K562 (cell line): ENCODE measurements around the gene OCA2. TPM values are rescaled to one million over a fixed set of nuclear protein-coding genes. Genes with fewer than 3 reads are reported as not detected.
A peak's percentile ranks its signal among the peaks of the same experiment; 100 is the strongest.

Source experiments
- ATAC-seq: fragments of 200-7000 bp; cut with Tn5 transposase; 3 replicates; pipeline ENCODE4 v1.9.1; 2020; ENCODE audit warnings: moderate library complexity
- BruUV-seq: library from RNA; stranded (reverse); fragments of 400-500 nt; replicated peaks from 2 replicates; lab custom pipeline; 2021; lab: Mats Ljungman, UMichigan
- CTCF ChIA-PET: fragments of 300-600 bp; formaldehyde crosslinking; extraction: SDS; loops from one replicate; lab custom pipeline; 2021; ENCODE audit warnings: low intra/inter-chr PET ratio; lab: Yijun Ruan, JAX
- POLR2A ChIA-PET: fragments of 300-600, 350-650 bp; sonication (Branson Sonifier 250); formaldehyde crosslinking; extraction: SDS; loops from one replicate; lab custom pipeline; 2021; ENCODE audit warnings: antibody characterized with exemption, inconsistent platforms; lab: Yijun Ruan, JAX
- DNase-seq, 4 experiments: peaks; one replicate each; pipeline versions ENCODE4 v3.0.0 to v3.0.0-alpha.2; 2011 to 2018; ENCODE audit warnings: low spot score in 3 of 4, mixed read lengths in 3 of 4; ENCODE audit errors: extremely low read depth in 1 of 4
- FAIRE-seq: peaks from 2 replicates; lab custom pipeline; 2011; peaks lifted over from hg19 to GRCh38; lab: Jason Lieb, UNC
- H2AFZ ChIP-seq: 2 replicates; pipeline ENCODE4 v1.6.0; 2011; ENCODE audit warnings: low read depth, low read length, control low read depth, inconsistent platforms
- H3K27ac ChIP-seq: fragments of 200-600 bp; 3 replicates; pipeline ENCODE4 v1.8.0; 2011; ENCODE audit warnings: low read depth, mild to moderate bottlenecking, control low read depth, inconsistent platforms, low read length, moderate library complexity, mixed read lengths; ENCODE audit errors: extremely low read depth
- H3K27me3 ChIP-seq, 2 experiments: fragments of 300-600 bp in 1 of 2; 2 replicates in 1 of 2; 3 replicates in 1 of 2; pipeline versions ENCODE4 v1.6.0 to v1.8.0; 2011; ENCODE audit warnings: inconsistent platforms in 2 of 2, low read length in 2 of 2, mild to moderate bottlenecking in 1 of 2, mixed read lengths in 1 of 2, moderate library complexity in 1 of 2; ENCODE audit not compliant: control insufficient read depth in 2 of 2, insufficient read depth in 2 of 2
- H3K36me3 ChIP-seq: fragments of 300-600 bp; 3 replicates; pipeline ENCODE4 v1.8.0; 2011; ENCODE audit warnings: mild to moderate bottlenecking, low read length, inconsistent platforms; ENCODE audit not compliant: control insufficient read depth, insufficient read depth
- H3K4me1 ChIP-seq, 2 experiments: fragments of 200-600 bp in 1 of 2; replicated peaks in 1 of 2; 2 replicates in 1 of 2; 3 replicates in 1 of 2; pipeline versions ENCODE4 v1.5.1 to v1.8.0; 2011; ENCODE audit warnings: inconsistent platforms in 2 of 2, low read length in 2 of 2, mild to moderate bottlenecking in 1 of 2, mixed read lengths in 1 of 2, moderate library complexity in 1 of 2; ENCODE audit not compliant: control insufficient read depth in 2 of 2, insufficient read depth in 2 of 2
- H3K4me2 ChIP-seq: 2 replicates; pipeline ENCODE4 v1.6.1; 2011; ENCODE audit warnings: low read length, control low read depth, inconsistent platforms, mixed read lengths; ENCODE audit not compliant: insufficient read depth
- H3K4me3 ChIP-seq: fragments of 200-600 bp; sonication (generic), shearing (Covaris generic); 2 replicates; pipeline ENCODE4 v1.5.1; 2016; ENCODE audit warnings: control low read depth, inconsistent platforms
- H3K79me2 ChIP-seq: fragments of 200-600 bp; 3 replicates; pipeline ENCODE4 v1.8.0; 2011; ENCODE audit warnings: low read length, inconsistent platforms; ENCODE audit not compliant: control insufficient read depth, insufficient read depth
- H3K9ac ChIP-seq, 2 experiments: 2 replicates each; pipeline versions ENCODE4 v1.6.0 to v1.6.1; 2011; ENCODE audit warnings: low read depth in 2 of 2, low read length in 2 of 2, control low read depth in 1 of 2, inconsistent platforms in 1 of 2, mild to moderate bottlenecking in 1 of 2, mixed read lengths in 1 of 2; ENCODE audit not compliant: insufficient read depth in 1 of 2
- H3K9me1 ChIP-seq: one replicate; pipeline ENCODE4 v1.6.0; 2011; ENCODE audit warnings: inconsistent platforms, mild to moderate bottlenecking, low read length, moderate library complexity; ENCODE audit not compliant: control insufficient read depth, insufficient read depth
- H3K9me3 ChIP-seq: replicated peaks from 2 replicates; pipeline ENCODE4 v1.5.1; 2011; ENCODE audit warnings: low read depth, low read length, inconsistent platforms; ENCODE audit not compliant: control insufficient read depth, insufficient read depth
- H4K20me1 ChIP-seq: replicated peaks from 2 replicates; pipeline ENCODE4 v1.6.1; 2011; ENCODE audit warnings: low read length, inconsistent platforms, mixed read lengths; ENCODE audit not compliant: control insufficient read depth, insufficient read depth
- ATF3 ChIP-seq, 2 experiments: fragments of 450-650 bp in 1 of 2; sonication (generic) in 1 of 2; formaldehyde crosslinking in 1 of 2; IDR thresholded peaks in 1 of 2; conservative IDR thresholded peaks in 1 of 2; 2 replicates each; pipeline versions ENCODE4 v1.6.1 to v1.8.1; 2016 to 2023; ENCODE audit warnings: mild to moderate bottlenecking in 2 of 2, moderate library complexity in 2 of 2, inconsistent platforms in 1 of 2, missing genetic modification reagents in 1 of 2
- CTCF ChIP-seq, 3 experiments: IDR thresholded peaks in 2 of 3; conservative IDR thresholded peaks in 1 of 3; 2 replicates each; pipeline ENCODE4 v1.5.1; 2011 to 2012; ENCODE audit warnings: low read length in 3 of 3, mild to moderate bottlenecking in 3 of 3, control low read depth in 2 of 3, improper control_type of control experiment in 1 of 3, inconsistent platforms in 1 of 3, low read depth in 1 of 3, mixed read lengths in 1 of 3, moderate library complexity in 1 of 3; ENCODE audit not compliant: insufficient read depth in 2 of 3
- LEF1 ChIP-seq: fragments of 450-650 bp; IDR thresholded peaks from 2 replicates; pipeline ENCODE4 v1.6.1; 2016; ENCODE audit warnings: mild to moderate bottlenecking
- RAD21 ChIP-seq, 2 experiments: fragments of 250-450 bp in 1 of 2; fragments of 450-650 bp in 1 of 2; sonication (Bioruptor Pico) in 1 of 2; formaldehyde crosslinking in 1 of 2; IDR thresholded peaks in 1 of 2; conservative IDR thresholded peaks in 1 of 2; 2 replicates each; pipeline versions ENCODE4 v1.4.0 to v1.8.0; 2020 to 2022; ENCODE audit warnings: mild to moderate bottlenecking in 2 of 2, moderate library complexity in 1 of 2
- SIN3B ChIP-seq: fragments of 450-650 bp; IDR thresholded peaks from 2 replicates; pipeline ENCODE4 v1.6.1; 2017; ENCODE audit warnings: low read depth, mild to moderate bottlenecking, moderate library complexity
- SIRT6 ChIP-seq: IDR thresholded peaks from one replicate; pipeline ENCODE4 v1.6.1; 2012; ENCODE audit warnings: low read depth, mild to moderate bottlenecking, control low read depth, inconsistent platforms, low read length, moderate library complexity
- SPI1 ChIP-seq: IDR thresholded peaks from 2 replicates; pipeline ENCODE4 v1.6.1; 2011; ENCODE audit warnings: low read depth, low read length, control low read depth, borderline replicate concordance
- TCF7 ChIP-seq: sonication (generic); IDR thresholded peaks from 2 replicates; pipeline ENCODE4 v1.6.1; 2016; ENCODE audit warnings: antibody characterized with exemption, borderline replicate concordance
- ZBTB34 ChIP-seq: fragments of 250-450 bp; sonication (Bioruptor Pico); IDR thresholded peaks from 2 replicates; pipeline ENCODE4 v1.8.0; 2021; ENCODE audit warnings: mild to moderate bottlenecking, moderate library complexity
- ZFX ChIP-seq: sonication (generic); formaldehyde crosslinking; IDR thresholded peaks from 2 replicates; pipeline ENCODE4 v1.8.0; 2022; ENCODE audit warnings: mild to moderate bottlenecking, missing genetic modification reagents, moderate library complexity
- ZNF668 ChIP-seq: fragments of 250-450 bp; sonication (Bioruptor Pico); IDR thresholded peaks from 2 replicates; pipeline ENCODE4 v1.8.0; 2022; ENCODE audit warnings: mild to moderate bottlenecking, inconsistent platforms
- WGBS: fragments of 100-300 bp; shearing (Covaris generic); methylation state at CpG from one replicate; pipeline ENCODE4 v1.1.6; 2016; ENCODE audit warnings: low coverage, mixed read lengths; ENCODE audit not compliant: insufficient coverage; ENCODE audit errors: missing lambda C conversion rate; 5-methylcytosine and 5-hydroxymethylcytosine counted together
- in situ Hi-C: fragments of 300-500 bp; cut with MboI; formaldehyde crosslinking; loops from 4 replicates; pipeline ENCODE4 v1.15.0; 2018; ENCODE audit warnings: inconsistent platforms, mixed read lengths
- intact Hi-C: fragments of 100-400 bp; cut with micrococcal nuclease; formaldehyde crosslinking; loops from 2 replicates; pipeline ENCODE4 v1.14.2; 2022
- polyA plus RNA-seq, 8 experiments: library from polyadenylated mRNA; depleted of rRNA in 4 of 8; stranded (reverse) in 5 of 8; unstranded in 3 of 8; fragments of >200 nt; fragmentation: Nextera tagmentation in 2 of 8; fragmentation: Illumina TruSeq in 1 of 8; extraction: Ambion mirVana in 2 of 8; extraction: Trizol in 1 of 8; gene quantifications; 2 replicates each; pipeline versions ENCODE4 v1.2.1 to v1.2.3, GENCODE V29; 2011 to 2014; ENCODE audit warnings: inconsistent platforms in 1 of 8, missing spikeins in 1 of 8
- total RNA-seq, 7 experiments: library from RNA; depleted of rRNA in 6 of 7; stranded (reverse); fragments of >200 nt in 6 of 7; fragmentation: Illumina TruSeq in 2 of 7; extraction: Trizol in 2 of 7; gene quantifications; 2 replicates each; pipeline versions ENCODE4 v1.2.1 to v1.2.3, GENCODE V29; 2011 to 2021; ENCODE audit warnings: low replicate concordance in 1 of 7

The OCA2 gene
- total and polyA plus RNA-seq, 9 of the 15 experiments (the other 6 are each of a cell fraction or from before 2014, with no cell fraction given), result 0.07 to 0.59 (median 0.17) TPM; not detected in 1

- TF ChIP-seq SIRT6 (no peak), ZNF668 (CRISPR knock-in tag) (no peak), TCF7 (no peak), LEF1 (no peak), ZFX (CRISPR knock-in tag) (no peak), SPI1 (no peak), ZBTB34 (CRISPR knock-in tag) (no peak)
Observed at GRCh38 chr15:27813139-27813538, 286.0 kb downstream of the OCA2 start (continued).

GRCh38 chr15:27808182-27808581, 290.9 kb downstream of the OCA2 start:
- Histone ChIP-seq H3K4me3 (no peak overlapping the region), H3K9me1 (no peaks in the 10 kb centered on the region), H3K9ac (no peak overlapping the region), H3K27me3 (peaks cover 12 to 35% of the 10 kb centered on the region in 2 experiments), H2AFZ (no peak overlapping the region), H3K27ac (no peak overlapping the region), H4K20me1 (no peaks in the 10 kb centered on the region), H3K36me3 (no peaks in the 10 kb centered on the region), H3K9me3 (no peaks in the 10 kb centered on the region), H3K4me1 (peaks cover 0 to 2% of the 10 kb centered on the region in 2 experiments; a peak in 2 of 5 replicates)
- BruUV-seq, result no TSS peak
- intact Hi-C loops (no loop called here), in situ Hi-C loops (no loop called here)
- DNase-seq (peak in 2 of 4 experiments; percentile 12 to 17), ATAC-seq (peak; percentile 68)
- CTCF ChIA-PET, result no interaction called here
- WGBS, result 3% methylated on average over 9 of the region's 9 CpGs
- TF ChIP-seq ATF3 (IDR thresholded peaks at IDR 0.05), result no peak
- TF ChIP-seq ATF3 (CRISPR knock-in tag; conservative IDR thresholded peaks at IDR 0.05), result no peak
- 0 out of 4 replicates have a peak, but pooled peaks of 1 of the 2 experiments have one; percentile 21 for TF ChIP-seq RAD21 (CRISPR knock-in tag; conservative IDR thresholded peaks at IDR 0.05 in 1 of 2, IDR thresholded peaks at IDR 0.05 in 1 of 2)
- TF ChIP-seq CTCF (IDR thresholded peaks at IDR 0.05 in 2 of 3, conservative IDR thresholded peaks at IDR 0.05 in 1 of 3; ENCODE audit: insufficient read depth in 2 of 3, low read depth in 1 of 3, low read length in 3 of 3), result peak; percentile 17 to 37 (median 31); a peak in 2 of 6 replicates
- TF ChIP-seq SIN3B, result no peak
- TF ChIP-seq, all 486 proteins: peak for 2
- POLR2A ChIA-PET, result interaction anchor here (0.6 to 1.7 kb wide), 2 partner anchors 96 to 485 kb away, joined by 3 to 5 read pairs; no protein-coding TSS in a partner anchor
- H3K79me2 ChIP-seq, result no peaks in the 10 kb centered on the region
- FAIRE-seq, result peak; percentile 57
- H3K4me2 ChIP-seq, result no peak overlapping the region
